ENCODE data around the gene SLC22A12.
"Not testable (repeated sequence)": the region's sequence is repeated elsewhere in the genome, so short reads cannot be mapped to it uniquely, and the experiment has no call there.

Gene SLC22A12

GRCh38 chr11:64582885-64583284 lies 8.1 kb upstream of the SLC22A12 start:
- H3K27ac ChIP-seq: no peak overlapping the region
- no peak for DNase-seq (ENCODE audit: low read depth, low spot score)

- DNase-seq (ENCODE audit: low read depth, low spot score): no peak
- H3K27ac ChIP-seq: no peak overlapping the region
Observed at GRCh38 chr11:64583296-64584262, 7.4 kb upstream of the SLC22A12 start.

- DNase-seq (ENCODE audit: low read depth, low spot score): no peak
- no peak overlapping the region for H3K27ac ChIP-seq
Observed at GRCh38 chr11:64585150-64585549, 5.9 kb upstream of the SLC22A12 start.

GRCh38 chr11:64586366-64586765 lies 4.7 kb upstream of the SLC22A12 start:
- no peak overlapping the region for H3K27ac ChIP-seq
- DNase-seq (ENCODE audit: low read depth, low spot score): no peak

- DNase-seq (ENCODE audit: low read depth, low spot score): no peak
- H3K27ac ChIP-seq: no peak overlapping the region
Observed at GRCh38 chr11:64588701-64589100, 2.3 kb upstream of the SLC22A12 start.

GRCh38 chr11:64591257-64592233 lies 525 bp downstream of the SLC22A12 start:
- DNase-seq (ENCODE audit: low read depth, low spot score): no peak
- no peak overlapping the region for H3K27ac ChIP-seq

- H3K27ac ChIP-seq: no peak overlapping the region
- no peak for DNase-seq (ENCODE audit: low read depth, low spot score)
Observed at GRCh38 chr11:64592234-64592615, 1.2 kb downstream of the SLC22A12 start.

- no peak overlapping the region for H3K27ac ChIP-seq
- DNase-seq (ENCODE audit: low read depth, low spot score): no peak
Observed at GRCh38 chr11:64592656-64593055, 1.6 kb downstream of the SLC22A12 start.

- DNase-seq (ENCODE audit: low read depth, low spot score): no peak
- H3K27ac ChIP-seq: no peak overlapping the region
Observed at GRCh38 chr11:64593156-64594105, 2.4 kb downstream of the SLC22A12 start.

GRCh38 chr11:64594159-64594939 lies 3.3 kb downstream of the SLC22A12 start:
- H3K27ac ChIP-seq: no peak overlapping the region
- no peak for DNase-seq (ENCODE audit: low read depth, low spot score)

GRCh38 chr11:64595922-64596321 lies 4.9 kb downstream of the SLC22A12 start:
- H3K27ac ChIP-seq; DNase-seq (ENCODE audit: low read depth, low spot score): not testable (repeated sequence)

GRCh38 chr11:64597671-64598101 lies 6.7 kb downstream of the SLC22A12 start:
- no peak for DNase-seq (ENCODE audit: low read depth, low spot score)
- H3K27ac ChIP-seq: no peak overlapping the region

- no peak for DNase-seq (ENCODE audit: low read depth, low spot score)
- H3K27ac ChIP-seq: no peak overlapping the region
Observed at GRCh38 chr11:64598106-64598796, 7.2 kb downstream of the SLC22A12 start.

- DNase-seq (ENCODE audit: low read depth, low spot score): no peak
- H3K27ac ChIP-seq: no peak overlapping the region
Observed at GRCh38 chr11:64598797-64599697, 8.0 kb downstream of the SLC22A12 start.

- DNase-seq (ENCODE audit: low read depth, low spot score): no peak
- H3K27ac ChIP-seq: no peak overlapping the region
Observed at GRCh38 chr11:64599698-64600211, 8.7 kb downstream of the SLC22A12 start.

- no peak for DNase-seq (ENCODE audit: low read depth, low spot score)
- no peak overlapping the region for H3K27ac ChIP-seq
Observed at GRCh38 chr11:64600281-64600992, 9.4 kb downstream of the SLC22A12 start.

Measured in epithelial cell of prostate (primary cell).